Loucy (cell line): Measurements from ENCODE around the gene PIGZ.
A peak's percentile ranks its signal among the peaks of the same experiment; 100 is the strongest.

Experiments used
- H2AFZ ChIP-seq: fragments of 200-600 bp; sonication (generic); 2 replicates; pipeline ENCODE4 v1.6.0; 2016; ENCODE audit warnings: antibody characterized with exemption, mild to moderate bottlenecking, low read length, moderate library complexity
- H3F3A ChIP-seq: fragments of 200-600 bp; 2 replicates; pipeline ENCODE4 v1.6.0; 2016; ENCODE audit warnings: antibody characterized with exemption, low read depth, mild to moderate bottlenecking
- H3K27me3 ChIP-seq: fragments of 200-600 bp; sonication (generic); 2 replicates; pipeline ENCODE4 v1.6.1; 2014; ENCODE audit warnings: low read length, mild to moderate bottlenecking; ENCODE audit not compliant: insufficient read depth, poor library complexity, severe bottlenecking
- H3K36me3 ChIP-seq: fragments of 200-600 bp; sonication (generic); 2 replicates; pipeline ENCODE4 v1.6.1; 2016; ENCODE audit warnings: low read length; ENCODE audit not compliant: insufficient read depth
- H3K4me1 ChIP-seq: fragments of 200-600 bp; sonication (generic); 2 replicates; pipeline ENCODE4 v1.5.1; 2014; ENCODE audit warnings: low read length, mild to moderate bottlenecking; ENCODE audit not compliant: insufficient read depth, poor library complexity, severe bottlenecking
- H3K4me2 ChIP-seq: fragments of 200-600 bp; sonication (generic); 2 replicates; pipeline ENCODE4 v1.6.0; 2014; ENCODE audit warnings: antibody characterized with exemption, low read length, low read depth, mild to moderate bottlenecking; ENCODE audit not compliant: poor library complexity, severe bottlenecking
- H3K4me3 ChIP-seq: fragments of 200-600 bp; sonication (generic); 2 replicates; pipeline ENCODE4 v1.5.1; 2014; ENCODE audit warnings: low read length, mild to moderate bottlenecking, mixed read lengths; ENCODE audit not compliant: poor library complexity, severe bottlenecking
- H3K79me2 ChIP-seq: fragments of 200-600 bp; sonication (generic); 2 replicates; pipeline ENCODE4 v1.6.1; 2014; ENCODE audit warnings: low read length; ENCODE audit not compliant: insufficient read depth
- H3K9ac ChIP-seq: fragments of 200-600 bp; sonication (generic); 2 replicates; pipeline ENCODE4 v1.6.0; 2014; ENCODE audit warnings: mild to moderate bottlenecking, low read depth, low read length, moderate library complexity; ENCODE audit not compliant: poor library complexity, severe bottlenecking
- H3K9me2 ChIP-seq: fragments of 200-600 bp; sonication (generic); replicated peaks from 2 replicates; pipeline ENCODE4 v1.6.1; 2016; ENCODE audit warnings: low read depth, low read length, mixed read lengths
- H3K9me3 ChIP-seq: fragments of 200-600 bp; sonication (generic); 2 replicates; pipeline ENCODE4 v1.6.1; 2014; ENCODE audit warnings: mild to moderate bottlenecking, antibody characterized with exemption, low read length, low read depth; ENCODE audit not compliant: insufficient read depth
- H4K20me1 ChIP-seq: fragments of 200-600 bp; sonication (generic); 2 replicates; pipeline ENCODE4 v1.6.0; 2014; ENCODE audit warnings: antibody characterized with exemption, low read length, mild to moderate bottlenecking; ENCODE audit not compliant: insufficient read depth, poor library complexity, severe bottlenecking
- EZH2phosphoT487 ChIP-seq: fragments of 200-600 bp; IDR thresholded peaks from 2 replicates; pipeline ENCODE4 v1.6.1; 2018; ENCODE audit warnings: antibody characterized with exemption, mild to moderate bottlenecking, moderate library complexity, borderline replicate concordance
- TF ChIP-seq, protein P1 (sequence below): fragments of 200-600 bp; sonication (generic); conservative IDR thresholded peaks from 2 replicates; pipeline ENCODE4 v1.5.1; 2014; ENCODE audit warnings: mild to moderate bottlenecking, antibody characterized with exemption, low read length

Gene PIGZ

GRCh38 chr3:196990601-196991007, 22.0 kb upstream of the PIGZ start:
- no peaks in the 10 kb centered on the region for H3K79me2 ChIP-seq
- no peaks in the 10 kb centered on the region for H3K27me3 ChIP-seq
- no peaks in the 10 kb centered on the region for H3K9me3 ChIP-seq
- no peaks in the 10 kb centered on the region for H3K9me2 ChIP-seq
- no peaks in the 10 kb centered on the region for H4K20me1 ChIP-seq
- TF ChIP-seq, protein P1, sequence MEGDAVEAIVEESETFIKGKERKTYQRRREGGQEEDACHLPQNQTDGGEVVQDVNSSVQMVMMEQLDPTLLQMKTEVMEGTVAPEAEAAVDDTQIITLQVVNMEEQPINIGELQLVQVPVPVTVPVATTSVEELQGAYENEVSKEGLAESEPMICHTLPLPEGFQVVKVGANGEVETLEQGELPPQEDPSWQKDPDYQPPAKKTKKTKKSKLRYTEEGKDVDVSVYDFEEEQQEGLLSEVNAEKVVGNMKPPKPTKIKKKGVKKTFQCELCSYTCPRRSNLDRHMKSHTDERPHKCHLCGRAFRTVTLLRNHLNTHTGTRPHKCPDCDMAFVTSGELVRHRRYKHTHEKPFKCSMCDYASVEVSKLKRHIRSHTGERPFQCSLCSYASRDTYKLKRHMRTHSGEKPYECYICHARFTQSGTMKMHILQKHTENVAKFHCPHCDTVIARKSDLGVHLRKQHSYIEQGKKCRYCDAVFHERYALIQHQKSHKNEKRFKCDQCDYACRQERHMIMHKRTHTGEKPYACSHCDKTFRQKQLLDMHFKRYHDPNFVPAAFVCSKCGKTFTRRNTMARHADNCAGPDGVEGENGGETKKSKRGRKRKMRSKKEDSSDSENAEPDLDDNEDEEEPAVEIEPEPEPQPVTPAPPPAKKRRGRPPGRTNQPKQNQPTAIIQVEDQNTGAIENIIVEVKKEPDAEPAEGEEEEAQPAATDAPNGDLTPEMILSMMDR: no peak
- TF ChIP-seq EZH2phosphoT487: no peak
- no peak overlapping the region for H2AFZ ChIP-seq
- H3K4me2 ChIP-seq: no peak overlapping the region
- no peaks in the 10 kb centered on the region for H3F3A ChIP-seq
- no peaks in the 10 kb centered on the region for H3K4me1 ChIP-seq
- H3K4me3 ChIP-seq: no peak overlapping the region
- H3K9ac ChIP-seq: no peak overlapping the region
- H3K36me3 ChIP-seq: no peaks in the 10 kb centered on the region

DNA sequence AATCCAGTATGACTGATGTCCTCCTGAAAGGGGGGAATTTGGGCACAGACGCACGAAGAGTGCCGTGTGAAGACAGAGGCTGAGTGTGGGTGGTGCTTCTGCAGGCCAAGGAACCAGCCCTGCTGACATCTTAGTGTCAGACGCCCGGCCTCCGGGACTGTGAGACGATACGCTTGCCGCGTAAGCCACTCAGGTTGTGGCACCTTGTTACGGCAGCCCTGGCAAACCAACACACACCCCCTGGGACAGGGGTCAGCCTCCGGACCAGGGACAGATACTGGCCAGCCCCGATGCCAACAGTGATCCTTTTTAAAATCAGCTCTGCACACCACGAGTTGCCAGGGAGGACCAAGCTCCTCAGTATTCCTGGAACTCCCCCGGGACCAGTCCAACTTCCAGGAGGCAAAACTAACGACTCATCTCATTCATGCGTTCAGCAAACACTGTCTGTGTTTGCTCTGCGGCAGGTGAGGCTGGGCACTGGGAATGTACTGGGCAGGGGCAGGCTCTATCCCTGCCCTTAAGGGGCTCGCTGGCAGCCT, 21.2 kb upstream of the PIGZ start:
- Histone ChIP-seq H3K36me3 (no peaks in the 10 kb centered on the region), H3K4me3 (no peak overlapping the region), H3K27me3 (no peaks in the 10 kb centered on the region), H3F3A (no peaks in the 10 kb centered on the region), H3K9me2 (no peaks in the 10 kb centered on the region), H3K9ac (no peak overlapping the region), H3K79me2 (no peaks in the 10 kb centered on the region), H3K9me3 (no peaks in the 10 kb centered on the region), H4K20me1 (no peaks in the 10 kb centered on the region), H3K4me1 (no peaks in the 10 kb centered on the region), H3K4me2 (no peak overlapping the region), H2AFZ (no peak overlapping the region)
- TF ChIP-seq EZH2phosphoT487: no peak
- TF ChIP-seq, protein P1: no peak

DNA sequence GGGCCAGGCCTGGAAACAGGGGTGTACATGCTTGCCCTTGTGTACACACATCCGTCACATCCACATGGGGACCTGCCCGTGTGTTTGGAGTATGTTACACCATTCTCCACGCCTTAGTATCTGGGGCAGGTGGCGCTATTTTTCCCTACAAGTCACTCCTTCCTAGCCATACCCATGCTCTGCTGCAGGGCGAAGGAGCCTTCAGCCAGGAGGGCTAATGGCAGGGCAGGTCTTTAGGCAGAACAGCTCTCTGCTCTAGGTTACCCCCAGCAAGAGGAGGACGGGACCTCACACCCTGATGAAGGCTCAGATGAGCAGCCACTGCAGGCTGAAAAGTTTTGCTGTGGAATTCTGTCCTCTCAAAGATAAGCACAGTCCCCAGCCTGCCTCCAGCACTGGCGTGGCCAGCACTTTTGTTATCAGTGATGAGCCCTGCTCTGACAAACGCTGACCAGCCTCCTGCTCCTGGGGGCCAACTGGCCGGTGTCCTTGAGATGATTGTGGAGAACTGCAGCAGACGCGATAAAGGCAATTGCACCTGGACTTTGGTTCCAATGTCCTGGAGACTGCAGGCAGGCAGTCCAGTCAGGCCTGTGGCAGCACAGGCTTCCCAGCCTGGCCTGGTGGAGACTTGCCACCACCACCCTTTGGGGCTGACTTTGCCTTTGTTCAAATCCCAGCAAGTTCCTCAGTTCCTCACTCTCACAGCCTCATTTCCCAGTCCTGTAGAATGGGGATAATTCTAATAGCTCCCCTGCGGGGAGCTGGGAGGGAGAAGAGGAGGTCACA, 19.8 kb upstream of the PIGZ start:
- Histone ChIP-seq H2AFZ (no peak overlapping the region), H3K4me1 (no peaks in the 10 kb centered on the region), H3K4me2 (no peak overlapping the region), H3F3A (no peaks in the 10 kb centered on the region), H4K20me1 (no peaks in the 10 kb centered on the region), H3K36me3 (no peaks in the 10 kb centered on the region), H3K79me2 (no peaks in the 10 kb centered on the region), H3K27me3 (no peaks in the 10 kb centered on the region), H3K9ac (no peak overlapping the region), H3K9me2 (no peaks in the 10 kb centered on the region), H3K9me3 (0 out of 2 replicates have a peak, but pooled peaks cover under 1% of the 10 kb centered on the region), H3K4me3 (no peak overlapping the region)
- TF ChIP-seq, protein P1: peak; percentile 51
- no peak for TF ChIP-seq EZH2phosphoT487
